HG02938 (cell line): Measurements from ENCODE around the gene PVRIG.
"Not testable (repeated sequence)": the region's sequence is repeated elsewhere in the genome, so short reads cannot be mapped to it uniquely, and the experiment has no call there.

Source experiments
- ATAC-seq: cut with Tn5 transposase; IDR thresholded peaks from one replicate; pipeline ENCODE4 v1.9.1; 2021; ENCODE audit warnings: mild to moderate bottlenecking, moderate library complexity; ENCODE audit not compliant: unreplicated experiment

Gene PVRIG

DNA sequence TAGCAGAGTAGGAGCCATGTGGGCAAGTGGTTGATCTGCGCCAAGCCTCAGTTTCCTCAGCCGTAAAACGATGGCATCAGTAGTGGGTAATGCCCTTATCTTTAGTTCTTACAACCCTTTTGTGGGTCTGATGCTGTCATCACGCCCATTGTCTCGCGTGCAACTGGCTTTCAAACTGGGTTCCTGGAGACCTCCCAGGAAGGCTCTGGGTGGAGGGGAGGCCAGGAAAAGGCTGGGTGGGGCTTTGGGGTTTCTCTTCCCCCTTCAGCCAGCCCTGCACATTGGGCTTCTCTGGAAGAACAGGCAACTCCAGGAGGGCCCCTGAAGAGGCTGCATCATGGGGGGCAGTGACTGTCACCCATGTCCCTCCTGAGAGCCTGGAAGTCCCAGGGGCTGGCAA is 5.1 kb downstream of the PVRIG start:
- not testable (repeated sequence) for ATAC-seq

DNA sequence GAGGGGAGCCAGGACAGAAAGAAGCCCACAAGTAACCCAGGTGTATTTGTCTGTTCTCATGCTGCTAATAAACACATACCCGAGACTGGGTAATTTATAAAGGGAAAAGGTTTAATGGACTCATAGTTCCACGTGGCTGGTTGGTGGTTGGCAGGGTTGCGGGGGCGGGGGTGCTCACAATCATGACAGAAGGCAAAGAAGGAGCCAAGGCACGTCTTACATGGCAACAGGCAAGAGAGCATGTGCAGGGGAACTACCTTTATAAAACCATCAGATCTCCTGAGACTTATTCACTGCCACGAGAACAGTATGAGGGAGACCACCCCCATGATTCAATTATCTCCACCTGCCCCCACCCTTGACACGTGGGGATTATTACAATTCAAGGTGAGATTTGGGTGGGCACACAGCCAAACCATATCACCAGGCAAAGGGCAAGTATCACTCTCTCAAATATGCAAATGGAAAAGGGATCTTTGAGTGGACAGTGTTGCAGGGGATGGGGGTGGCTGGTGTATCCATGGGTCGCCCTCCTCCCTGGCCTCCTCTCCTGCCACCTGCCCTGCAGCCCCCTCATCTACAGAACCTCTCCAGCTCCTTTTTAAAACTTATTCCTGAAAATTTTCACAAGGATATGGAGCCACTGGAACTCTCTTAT is 15.0 kb downstream of the PVRIG start:
- not testable (repeated sequence) for ATAC-seq

DNA sequence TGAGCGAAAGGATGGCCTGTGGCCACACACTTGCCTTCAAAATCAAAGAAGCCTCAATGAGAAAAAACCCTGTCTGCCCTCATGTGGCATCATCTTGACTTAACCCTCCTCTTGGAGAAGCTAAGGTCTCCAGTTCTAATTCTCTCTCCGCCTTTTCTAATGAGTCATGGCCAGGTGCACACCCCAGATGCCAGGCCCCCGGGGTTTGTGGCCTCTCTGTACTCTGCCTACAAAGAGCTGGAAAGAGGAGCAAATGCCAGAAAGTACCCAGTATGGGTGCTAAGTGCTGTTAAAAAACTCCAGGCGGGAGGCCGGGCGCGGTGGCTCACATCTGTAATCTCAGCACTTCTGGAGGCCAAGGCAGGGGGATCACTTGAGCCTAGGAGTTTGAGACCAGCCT is 20.2 kb downstream of the PVRIG start:
- ATAC-seq = not testable (repeated sequence)

DNA sequence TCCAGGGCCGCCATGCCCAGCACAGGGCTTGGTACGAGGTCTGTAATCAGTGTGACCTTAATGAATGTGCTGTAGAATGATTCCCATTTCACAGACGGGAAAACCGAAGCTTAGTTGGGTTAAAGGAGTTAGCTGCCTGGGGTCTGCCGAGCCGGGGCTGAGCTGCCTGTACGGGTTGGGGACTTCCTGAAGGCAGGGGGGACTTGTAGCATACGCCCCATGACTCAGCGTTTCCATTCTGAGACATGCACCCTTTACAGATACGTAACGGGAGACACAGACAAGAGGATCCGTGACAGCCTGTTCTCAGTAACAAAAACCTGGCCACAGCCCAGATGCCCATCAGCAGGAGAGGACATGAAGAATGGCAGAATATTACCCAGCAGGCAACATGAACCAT is 23.6 kb downstream of the PVRIG start:
- ATAC-seq = not testable (repeated sequence)

DNA sequence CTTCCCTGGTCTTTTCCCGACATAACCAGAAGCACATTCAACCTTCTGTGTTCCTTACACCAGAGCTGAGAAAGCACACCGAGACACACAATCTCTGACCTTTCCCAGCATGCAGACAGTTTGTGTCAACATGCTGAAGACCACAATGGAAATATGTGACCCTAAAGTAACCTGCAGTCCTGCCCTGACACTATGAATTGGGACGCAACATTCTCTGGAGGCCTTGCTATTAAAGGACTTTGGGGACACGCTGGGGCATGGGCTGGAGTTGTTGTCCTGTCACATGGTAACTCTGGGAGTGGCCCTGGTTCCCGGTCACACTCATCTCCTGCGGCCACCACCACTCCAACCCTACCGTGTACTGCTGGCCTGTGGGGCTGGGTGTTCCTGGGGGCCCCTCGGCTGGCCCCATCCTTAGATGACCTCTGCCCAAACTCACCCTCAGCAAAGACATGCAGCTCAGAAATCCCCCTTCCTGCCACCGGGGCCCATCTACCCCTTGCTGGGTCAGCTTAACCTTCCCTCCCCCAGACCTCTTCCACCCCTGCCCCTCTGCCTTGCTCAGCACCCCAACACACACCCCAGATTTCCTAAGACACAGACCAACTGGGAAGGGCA is 25.3 kb downstream of the PVRIG start:
- ATAC-seq = not testable (repeated sequence)

DNA sequence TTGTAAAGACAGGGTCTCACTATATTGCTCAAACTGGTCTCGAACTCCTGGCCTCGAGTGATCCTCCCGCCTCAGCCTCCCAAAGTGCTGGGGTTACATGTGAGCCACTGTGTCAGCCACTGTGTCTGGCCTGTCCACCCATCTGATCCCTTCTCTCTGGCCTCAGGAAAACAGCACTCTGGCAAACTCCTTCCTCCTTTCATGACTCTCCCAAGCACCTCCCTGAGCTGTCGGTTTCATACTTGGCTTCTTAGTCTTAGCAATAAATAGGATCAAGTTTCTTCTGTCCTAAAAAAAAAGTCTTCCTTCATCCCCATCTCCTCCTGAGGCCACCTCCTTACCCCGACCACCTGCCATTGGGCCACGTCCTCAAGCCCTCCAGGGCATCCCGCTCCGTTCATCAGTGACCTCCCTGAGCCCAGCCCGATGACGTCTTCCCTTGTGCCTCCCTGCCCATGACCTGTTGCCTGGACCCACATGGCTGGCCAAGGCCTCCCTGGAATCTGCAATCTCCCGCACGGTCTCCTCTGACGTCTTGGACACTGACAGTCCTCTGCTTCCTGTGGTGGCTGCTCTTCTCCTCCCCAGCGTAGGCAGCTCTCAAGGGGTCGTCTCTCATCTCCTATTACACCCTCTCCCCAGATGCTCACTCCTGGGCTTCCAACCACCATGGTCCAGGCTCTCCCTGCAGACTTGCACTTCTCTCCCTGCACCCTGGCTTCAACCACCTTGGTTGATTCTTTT is 26.5 kb downstream of the PVRIG start:
- ATAC-seq = not testable (repeated sequence)

DNA sequence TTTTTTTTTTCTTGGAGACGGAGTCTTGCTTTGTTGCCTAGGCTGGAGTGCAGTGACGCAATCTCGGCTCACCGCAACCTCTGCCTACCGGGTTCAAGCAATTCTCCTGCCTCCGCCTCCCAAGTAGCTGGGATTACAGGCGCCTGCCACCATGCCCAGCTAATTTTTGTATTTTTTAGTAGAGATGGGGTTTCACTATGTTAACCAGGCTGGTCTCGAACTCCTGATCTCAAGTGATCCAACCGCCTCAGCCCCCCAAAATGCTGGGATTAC is 27.1 kb downstream of the PVRIG start:
- not testable (repeated sequence) for ATAC-seq

DNA sequence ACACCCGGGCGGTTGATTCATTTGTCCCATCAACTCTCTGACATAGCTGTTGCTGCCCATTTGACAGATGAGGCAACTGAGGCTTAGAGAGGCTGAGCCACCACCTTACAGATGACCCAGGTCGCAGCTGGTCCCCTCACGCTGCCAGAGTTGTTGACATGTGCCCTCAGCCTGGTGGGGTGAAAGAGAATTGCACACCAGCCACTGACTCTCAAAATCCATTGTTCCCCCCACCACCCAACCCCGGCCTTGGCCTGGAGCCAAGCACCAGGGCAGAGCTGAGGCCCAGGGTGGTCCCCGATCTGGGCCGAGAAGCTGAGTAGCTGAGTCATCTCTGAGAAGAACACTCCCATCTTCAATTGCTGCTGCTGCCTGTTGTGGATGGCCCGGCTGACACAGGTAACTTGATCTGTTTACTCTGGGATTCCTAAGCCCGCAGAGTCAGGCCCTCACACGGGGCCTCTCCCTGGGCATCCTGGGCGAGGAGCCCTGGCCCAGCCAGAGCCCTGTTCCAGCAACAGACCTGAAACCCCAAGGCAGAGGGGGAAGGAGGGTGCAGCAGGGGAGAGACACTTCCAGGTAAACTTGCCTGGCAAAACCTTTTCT is 27.5 kb downstream of the PVRIG start:
- ATAC-seq = no peak

DNA sequence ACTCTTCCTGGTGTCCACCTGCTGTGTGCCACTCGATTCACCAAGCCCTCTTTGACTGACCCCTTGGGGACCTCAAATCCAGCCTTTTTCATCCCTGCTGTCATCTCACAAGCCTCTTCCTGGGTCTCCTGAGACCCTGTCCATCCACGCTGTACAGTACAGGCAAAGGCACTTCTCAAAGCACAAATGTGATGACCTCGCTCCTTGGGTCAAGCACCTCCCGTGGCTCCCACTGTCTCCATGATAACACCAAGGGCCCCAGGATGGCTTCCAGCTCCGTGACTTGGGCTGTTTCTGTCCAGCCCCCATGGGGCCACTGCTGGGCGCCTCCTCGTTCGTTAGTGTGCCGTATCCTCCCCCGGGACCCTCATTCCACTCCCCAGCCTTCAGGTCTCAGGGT is 28.7 kb downstream of the PVRIG start:
- no peak for ATAC-seq

DNA sequence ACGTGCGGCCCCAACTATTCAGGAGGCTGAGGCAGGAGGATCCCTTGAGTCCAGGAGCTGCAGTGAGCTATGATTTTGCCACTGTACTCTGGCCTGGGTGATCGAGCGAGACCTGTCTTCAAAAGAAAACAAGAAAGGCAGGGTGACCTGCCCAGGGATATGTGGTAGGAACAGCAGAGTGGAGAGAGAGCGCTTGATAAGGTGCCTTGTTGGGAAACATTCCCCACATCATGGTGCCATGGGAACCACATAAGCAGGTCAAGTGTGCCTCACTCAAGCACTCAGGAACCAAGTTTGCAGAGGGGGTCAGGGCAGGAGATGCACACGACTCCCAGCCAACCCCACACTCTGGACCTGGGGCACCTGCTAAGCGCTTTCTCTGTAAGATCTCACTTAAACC is 37.3 kb downstream of the PVRIG start:
- no peak for ATAC-seq

DNA sequence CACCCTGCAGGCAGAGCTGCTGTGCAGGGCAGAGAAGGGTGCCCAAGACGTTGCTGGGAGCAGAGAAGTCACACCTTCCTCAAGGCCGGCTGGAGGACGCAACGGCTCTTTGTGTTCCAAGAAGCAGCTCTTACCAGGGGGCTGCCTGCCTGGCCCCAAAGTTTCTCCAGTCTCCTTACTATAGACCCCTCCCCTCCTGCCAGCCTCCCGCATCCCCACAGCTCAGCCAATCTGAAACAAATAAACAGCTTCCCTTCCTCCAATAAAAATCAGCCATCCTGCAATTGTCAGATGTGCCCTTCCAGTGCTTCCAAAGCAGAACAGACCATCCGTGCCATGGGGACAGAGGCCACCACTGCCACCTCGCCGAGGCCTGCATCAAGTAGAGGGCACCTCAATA is 40.2 kb downstream of the PVRIG start:
- not testable (repeated sequence) for ATAC-seq

DNA sequence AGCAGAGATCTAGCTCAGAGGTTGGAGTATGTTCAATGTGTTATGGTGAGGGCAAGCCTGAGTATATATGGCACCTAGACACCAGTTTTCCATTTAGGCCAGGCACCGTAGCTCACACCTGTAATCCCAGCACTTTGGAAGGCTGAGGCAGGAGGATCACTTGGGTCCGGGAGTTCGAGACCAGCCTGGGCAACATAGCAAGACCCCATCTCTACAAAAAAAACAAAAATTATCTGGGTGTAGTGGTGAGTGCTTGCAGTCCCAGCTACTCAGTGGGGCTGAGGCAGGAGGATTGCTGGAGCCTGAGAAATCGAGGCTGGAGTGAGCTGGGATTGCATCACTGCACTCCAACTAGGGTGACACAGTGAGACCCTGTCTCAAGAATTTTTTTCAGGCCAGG is 43.1 kb downstream of the PVRIG start:
- not testable (repeated sequence) for ATAC-seq

DNA sequence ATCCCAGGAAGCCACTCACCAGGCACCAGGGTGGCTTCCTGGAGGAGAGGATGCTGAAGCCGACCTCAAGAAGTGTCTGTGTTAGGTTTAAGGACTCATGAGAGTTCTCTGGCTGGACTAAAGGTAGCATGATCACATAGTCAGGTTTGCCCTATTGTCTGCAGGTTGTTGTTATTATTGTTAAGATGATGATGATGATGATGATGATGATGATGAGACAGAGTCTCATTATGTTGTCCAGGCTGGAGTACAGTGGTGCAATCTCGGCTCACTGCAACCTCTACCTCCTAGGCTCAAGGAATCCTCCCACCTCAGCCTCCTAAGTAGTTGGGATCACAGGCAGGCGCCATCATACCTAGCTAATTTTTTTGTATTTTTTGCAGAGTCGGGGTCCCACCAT is 44.5 kb downstream of the PVRIG start:
- not testable (repeated sequence) for ATAC-seq

DNA sequence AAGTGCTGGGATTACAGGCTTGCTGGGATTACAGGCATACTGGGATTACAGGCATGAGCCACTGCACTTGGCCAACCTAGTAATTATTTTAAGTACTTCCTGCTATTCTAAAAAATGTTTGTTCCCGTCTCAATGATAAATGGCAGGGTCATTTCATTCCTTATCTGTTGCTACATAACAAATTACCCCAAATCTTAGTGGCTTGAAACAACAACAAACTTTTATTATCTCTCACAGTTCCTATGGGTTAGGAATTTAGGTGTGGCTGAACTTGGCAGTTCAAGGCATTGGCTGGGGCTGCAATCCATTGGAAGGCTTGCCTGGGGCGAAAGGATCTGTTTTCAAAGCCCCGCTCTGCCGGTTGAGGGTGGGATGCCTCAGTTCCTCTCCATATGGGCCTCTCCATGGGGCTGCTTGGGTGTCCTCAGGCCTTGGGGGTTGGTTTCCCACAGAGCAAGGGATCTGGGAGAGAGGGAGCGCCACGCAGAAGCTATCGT is 45.0 kb downstream of the PVRIG start:
- not testable (repeated sequence) for ATAC-seq

DNA sequence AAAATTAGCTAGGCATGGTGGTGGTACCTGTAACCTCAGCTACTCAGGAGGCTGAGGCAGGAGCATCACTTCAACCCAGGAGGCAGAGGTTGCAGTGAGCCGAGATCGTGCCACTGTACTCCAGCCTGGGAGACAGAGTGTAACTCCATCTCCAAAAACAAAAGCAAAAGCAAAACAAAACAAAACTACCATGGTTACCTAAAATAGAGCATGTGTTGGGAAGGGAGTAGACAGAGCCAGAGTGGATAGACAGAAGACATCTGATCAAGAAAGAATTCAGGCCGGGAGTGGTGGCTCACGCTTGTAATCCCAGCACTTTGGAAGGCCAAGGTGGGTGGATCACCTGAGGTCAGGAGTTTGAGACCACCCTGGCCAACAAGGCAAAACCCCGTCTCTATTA is 46.1 kb downstream of the PVRIG start:
- not testable (repeated sequence) for ATAC-seq

DNA sequence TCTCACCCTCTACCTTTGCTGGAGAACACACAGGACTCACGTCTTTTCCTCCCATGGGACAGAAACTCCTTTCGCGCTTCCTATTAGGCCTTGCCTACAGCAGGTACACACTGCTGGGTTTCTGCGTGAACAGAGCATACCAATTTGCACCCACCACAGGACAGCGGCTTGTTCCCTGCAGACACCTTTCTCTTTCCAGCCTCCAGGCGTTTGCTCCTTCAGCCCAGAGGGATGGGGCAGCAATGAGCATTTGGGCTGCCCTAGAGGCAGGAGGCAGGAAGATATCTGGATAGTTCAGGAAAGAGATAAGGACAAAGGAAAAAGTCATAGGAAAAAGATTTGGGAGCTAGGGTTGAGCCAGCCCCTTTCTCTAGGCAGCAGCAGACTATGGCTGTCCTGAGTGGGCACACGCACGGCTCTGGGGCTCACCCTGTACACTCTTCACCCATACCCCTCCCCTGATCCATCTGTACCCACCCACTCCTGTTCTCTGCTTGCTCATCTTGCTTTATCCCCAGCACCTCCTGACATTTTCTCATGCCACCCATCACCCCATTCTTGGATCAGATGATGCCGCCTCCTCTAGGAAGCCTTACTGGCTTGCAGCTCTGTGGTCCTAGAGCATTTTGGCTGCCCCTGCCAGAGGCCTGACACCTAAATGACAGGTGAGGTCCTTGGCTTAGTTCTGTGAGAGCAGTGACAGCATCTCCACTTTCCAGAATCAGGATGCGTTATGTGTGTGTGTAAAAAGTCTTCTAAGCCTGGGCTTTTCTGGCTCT is 47.0 kb downstream of the PVRIG start:
- no peak for ATAC-seq

DNA sequence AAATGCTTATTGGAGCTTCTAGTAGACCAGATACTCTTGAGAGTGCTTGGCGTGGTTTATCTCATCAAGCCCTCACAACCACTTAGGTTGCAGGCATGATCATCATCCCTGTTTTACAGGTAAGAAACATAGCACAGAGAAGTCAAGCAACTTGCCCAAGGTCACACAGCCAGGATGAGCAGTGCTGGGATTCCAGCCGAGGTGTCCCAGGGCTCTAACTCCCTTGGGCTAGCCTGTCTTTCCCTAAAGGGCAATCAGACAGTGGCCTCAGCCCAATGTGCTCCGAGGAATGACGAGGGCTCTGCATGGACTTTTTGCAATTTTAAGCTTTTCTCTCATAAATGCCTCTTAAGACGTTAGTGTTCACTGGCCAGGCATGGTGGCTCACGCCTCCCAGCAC is 47.9 kb downstream of the PVRIG start:
- no peak for ATAC-seq

DNA sequence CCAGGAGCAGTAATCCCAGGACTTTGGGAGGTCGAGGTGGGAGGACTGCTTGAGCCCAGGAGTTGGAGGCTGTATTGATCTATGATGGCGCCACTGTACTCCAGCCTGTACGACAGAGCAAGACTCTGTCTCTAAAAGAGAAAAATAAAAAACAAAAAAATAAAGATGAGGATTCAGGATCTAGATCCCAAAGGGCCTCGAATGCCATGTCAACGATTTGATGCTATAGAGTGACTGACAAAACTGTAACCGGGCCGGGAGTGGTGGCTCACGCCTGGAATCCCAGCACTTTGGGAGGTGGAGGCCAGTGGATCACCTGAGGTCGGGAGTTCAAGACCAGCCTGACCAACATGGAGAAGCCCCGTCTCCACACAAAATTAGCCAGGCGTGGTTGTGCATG is 49.1 kb downstream of the PVRIG start:
- ATAC-seq = not testable (repeated sequence)

DNA sequence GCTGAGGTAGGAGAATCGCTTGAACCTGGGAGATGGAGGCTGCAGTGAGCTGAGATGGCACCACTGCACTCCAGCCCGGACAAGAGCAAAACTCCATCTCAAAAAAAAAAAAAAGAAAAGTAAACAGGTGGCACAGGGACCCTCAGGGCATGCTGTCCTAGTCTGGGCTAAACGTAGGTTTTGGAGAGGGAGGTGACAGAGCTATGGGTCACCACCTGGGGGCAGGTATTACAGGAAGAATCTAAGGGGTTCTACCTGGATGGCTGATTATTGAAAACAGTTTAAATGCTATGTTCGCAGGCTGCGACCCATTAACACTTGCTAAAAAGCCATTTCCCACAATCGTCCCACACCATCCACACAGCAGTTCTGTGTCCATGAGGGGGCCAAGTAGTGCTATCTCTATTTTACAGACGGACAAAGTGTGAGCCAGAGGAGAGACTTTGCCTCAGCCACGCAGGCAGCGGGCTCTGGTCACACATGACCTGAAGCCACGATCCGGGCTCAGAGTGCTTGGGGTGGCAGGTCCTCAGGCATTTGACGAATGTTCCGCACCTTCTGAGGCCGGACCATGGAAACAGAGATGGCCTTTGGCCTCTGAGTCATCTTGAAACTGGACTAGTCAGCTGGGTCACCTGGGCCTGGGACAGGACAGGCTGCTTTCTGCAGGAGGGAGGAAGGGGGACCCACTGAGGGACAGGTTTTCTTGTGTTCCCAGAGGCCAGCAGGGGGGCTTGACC is 49.7 kb downstream of the PVRIG start:
- not testable (repeated sequence) for ATAC-seq
